Subcutaneous adipose tissue (tissue), 4 donors: ENCODE measurements around the gene CYBA. TPM values are rescaled to one million over a fixed set of nuclear protein-coding genes. Genes with fewer than 3 reads are reported as not detected.

Experiments used
- CTCF ChIP-seq: fragments of 450-650 bp; IDR thresholded peaks from one replicate; pipeline ENCODE4 v1.5.1; 2016; ENCODE audit warnings: low read depth, mild to moderate bottlenecking, control low read depth, antibody characterized with exemption, moderate library complexity
- total RNA-seq, 4 donors: library from RNA; depleted of rRNA; stranded (reverse); fragments of >200 nt; gene quantifications; one replicate each; pipeline ENCODE4 v1.1.0, GENCODE V29; 2016

The CYBA gene
- total RNA-seq, 4 donors from 2014 or later, result 78.0 to 495 (median 196) TPM

GRCh38 chr16:88624977-88625576, 25.8 kb downstream of the CYBA start:
- no peak for TF ChIP-seq CTCF

- TF ChIP-seq CTCF, result no peak
Measured at GRCh38 chr16:88624481-88624880, 26.4 kb downstream of the CYBA start.

- no peak for TF ChIP-seq CTCF
Measured at GRCh38 chr16:88623858-88624257, 27.0 kb downstream of the CYBA start.

- no peak for TF ChIP-seq CTCF
Measured at GRCh38 chr16:88622866-88623265, 28.0 kb downstream of the CYBA start.

- no peak for TF ChIP-seq CTCF
Measured at GRCh38 chr16:88622125-88622524, 28.7 kb downstream of the CYBA start.

- no peak for TF ChIP-seq CTCF
Measured at GRCh38 chr16:88619859-88620815, 30.7 kb downstream of the CYBA start.

GRCh38 chr16:88618956-88619667, 31.7 kb downstream of the CYBA start:
- no peak for TF ChIP-seq CTCF
